Testis (tissue), 2 donors: ENCODE measurements around the gene RNU6-9.

Source experiments
- POLR2A ChIP-seq: fragments of 450-650 bp; IDR thresholded peaks from one replicate; pipeline ENCODE4 v1.6.1; 2017; ENCODE audit warnings: antibody characterized with exemption, mild to moderate bottlenecking, moderate library complexity
- TF ChIP-seq, protein P1 (sequence below), 3 experiments: fragments of 450-650 bp in 2 of 3; fragments of 200-600 bp in 1 of 3; sonication (generic) in 1 of 3; IDR thresholded peaks; one replicate each; pipeline ENCODE4 v1.5.1; 2016 to 2019; ENCODE audit warnings: antibody characterized with exemption in 3 of 3, mild to moderate bottlenecking in 2 of 3, moderate library complexity in 1 of 3

DNA sequence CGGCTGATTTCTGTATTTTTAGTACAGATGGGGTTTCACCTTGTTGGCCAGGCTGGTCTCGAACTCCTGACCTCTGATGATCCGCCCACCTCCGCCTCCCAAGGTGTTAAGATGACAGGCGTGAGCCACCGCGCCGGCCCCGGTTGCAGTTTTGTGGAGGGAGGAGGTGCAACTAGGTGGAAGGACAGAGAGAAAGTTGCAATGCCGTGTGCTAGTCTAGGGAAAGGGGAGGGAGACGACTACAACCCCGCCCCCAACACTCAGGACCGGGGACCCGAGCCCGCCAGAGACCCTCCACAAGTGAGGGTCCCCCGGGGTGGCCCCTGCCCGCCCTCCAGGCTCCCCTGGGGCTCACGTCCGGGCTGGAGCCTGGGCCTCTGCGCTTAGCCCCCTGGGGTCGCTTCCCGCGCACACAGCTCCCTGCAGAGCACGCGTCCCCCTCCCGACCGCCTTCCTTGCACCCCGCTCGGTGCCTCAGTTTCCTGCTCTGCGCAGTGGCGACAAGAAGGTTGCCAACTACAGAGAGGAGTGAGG lies 31.3 kb downstream of the RNU6-9 start:
- TF ChIP-seq, protein P1, sequence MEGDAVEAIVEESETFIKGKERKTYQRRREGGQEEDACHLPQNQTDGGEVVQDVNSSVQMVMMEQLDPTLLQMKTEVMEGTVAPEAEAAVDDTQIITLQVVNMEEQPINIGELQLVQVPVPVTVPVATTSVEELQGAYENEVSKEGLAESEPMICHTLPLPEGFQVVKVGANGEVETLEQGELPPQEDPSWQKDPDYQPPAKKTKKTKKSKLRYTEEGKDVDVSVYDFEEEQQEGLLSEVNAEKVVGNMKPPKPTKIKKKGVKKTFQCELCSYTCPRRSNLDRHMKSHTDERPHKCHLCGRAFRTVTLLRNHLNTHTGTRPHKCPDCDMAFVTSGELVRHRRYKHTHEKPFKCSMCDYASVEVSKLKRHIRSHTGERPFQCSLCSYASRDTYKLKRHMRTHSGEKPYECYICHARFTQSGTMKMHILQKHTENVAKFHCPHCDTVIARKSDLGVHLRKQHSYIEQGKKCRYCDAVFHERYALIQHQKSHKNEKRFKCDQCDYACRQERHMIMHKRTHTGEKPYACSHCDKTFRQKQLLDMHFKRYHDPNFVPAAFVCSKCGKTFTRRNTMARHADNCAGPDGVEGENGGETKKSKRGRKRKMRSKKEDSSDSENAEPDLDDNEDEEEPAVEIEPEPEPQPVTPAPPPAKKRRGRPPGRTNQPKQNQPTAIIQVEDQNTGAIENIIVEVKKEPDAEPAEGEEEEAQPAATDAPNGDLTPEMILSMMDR (IDR thresholded peaks at IDR 0.05): no peak
- TF ChIP-seq POLR2A: no peak
